Panc1 (cell line): ENCODE data around the gene SNCB. TPM values are rescaled to one million over a fixed set of nuclear protein-coding genes. Genes with fewer than 3 reads are reported as not detected.
A peak's percentile ranks its signal among the peaks of the same experiment; 100 is the strongest.

Experiments used
- ATAC-seq: fragments of 200-7000 bp; cut with Tn5 transposase; 2 replicates; pipeline ENCODE4 v1.9.1; 2020; ENCODE audit warnings: mild to moderate bottlenecking, moderate library complexity
- BruUV-seq: library from RNA; stranded (reverse); fragments of 400-500 nt; replicated peaks from 2 replicates; lab custom pipeline; 2021; lab: Mats Ljungman, UMichigan
- CTCF ChIA-PET: fragments of 300-600 bp; sonication (Branson Sonifier 250); formaldehyde crosslinking; loops from one replicate; lab custom pipeline; 2022; ENCODE audit warnings: antibody characterized with exemption; lab: Charles Lee
- POLR2A ChIA-PET: fragments of 300-600 bp; sonication (Branson Sonifier 250); formaldehyde crosslinking; loops from one replicate; lab custom pipeline; 2022; ENCODE audit warnings: antibody characterized with exemption; lab: Charles Lee
- DNase-seq: peaks from one replicate; pipeline ENCODE4 v3.0.0-alpha.2; 2010; ENCODE audit warnings: low read depth, low spot score
- H3K27ac ChIP-seq: 2 replicates; pipeline ENCODE4 v1.5.1; 2011; ENCODE audit warnings: mild to moderate bottlenecking, low read length, inconsistent platforms
- H3K27me3 ChIP-seq: fragments of 200-500 bp; sonication (Bioruptor generic); 2 replicates; pipeline ENCODE4 v1.6.0; 2014; ENCODE audit warnings: low read length, inconsistent platforms; ENCODE audit not compliant: control insufficient read depth, insufficient read depth
- H3K36me3 ChIP-seq: fragments of 200-500 bp; sonication (Bioruptor generic); 2 replicates; pipeline ENCODE4 v1.5.1; 2014; ENCODE audit warnings: inconsistent platforms, mild to moderate bottlenecking, low read length, moderate library complexity; ENCODE audit not compliant: control insufficient read depth, insufficient read depth
- H3K4me1 ChIP-seq: 2 replicates; pipeline ENCODE4 v1.5.1; 2011; ENCODE audit warnings: inconsistent platforms, mild to moderate bottlenecking, low read length, moderate library complexity; ENCODE audit not compliant: control insufficient read depth, insufficient read depth
- H3K4me3 ChIP-seq, 2 experiments: 2 replicates each; pipeline ENCODE4 v1.5.1; 2011 to 2012; ENCODE audit warnings: low read depth in 2 of 2, low read length in 2 of 2, mild to moderate bottlenecking in 2 of 2, inconsistent platforms in 1 of 2, moderate library complexity in 1 of 2
- H3K9me3 ChIP-seq: fragments of 200-500 bp; sonication (Bioruptor generic); 2 replicates; pipeline ENCODE4 v1.5.1; 2014; ENCODE audit warnings: low read depth, mild to moderate bottlenecking, inconsistent platforms, low read length, moderate library complexity; ENCODE audit not compliant: control insufficient read depth, insufficient read depth
- CTCF ChIP-seq: fragments of 450-650 bp; IDR thresholded peaks from 2 replicates; pipeline ENCODE4 v1.5.1; 2017; ENCODE audit warnings: mild to moderate bottlenecking
- POLR2AphosphoS5 ChIP-seq: IDR thresholded peaks from 2 replicates; pipeline ENCODE4 v1.6.1; 2012; ENCODE audit warnings: mild to moderate bottlenecking, low read depth, low read length, moderate library complexity
- SIN3A ChIP-seq: IDR thresholded peaks from 2 replicates; pipeline ENCODE4 v1.6.1; 2012; ENCODE audit warnings: low read depth, mild to moderate bottlenecking, low read length, moderate library complexity, borderline replicate concordance; ENCODE audit not compliant: insufficient read depth
- TCF7L2 ChIP-seq: IDR thresholded peaks from 2 replicates; pipeline ENCODE4 v1.6.1; 2011; ENCODE audit warnings: mild to moderate bottlenecking, low read depth, low read length, inconsistent platforms
- in situ Hi-C: cut with HindIII; loops from 2 replicates; pipeline ENCODE4 v1.10.0; 2016; ENCODE audit warnings: low sequenced_read_pairs, low pct_unique_long_range_greater_than_20kb
- intact Hi-C: fragments of 100-400 bp; cut with micrococcal nuclease; formaldehyde crosslinking; loops from one replicate; pipeline ENCODE4 v1.10.0; 2022; ENCODE audit not compliant: unreplicated experiment
- total RNA-seq: library from RNA; stranded (reverse); gene quantifications from one replicate; pipeline ENCODE4 v1.2.1, GENCODE V29; 2021; ENCODE audit not compliant: unreplicated experiment
- TF ChIP-seq, protein P1 (sequence below), 2 experiments: IDR thresholded peaks; 2 replicates each; pipeline ENCODE4 v1.6.1; 2011 to 2012; ENCODE audit warnings: low read depth in 2 of 2, control low read depth in 1 of 2, low read length in 1 of 2, mild to moderate bottlenecking in 1 of 2, moderate library complexity in 1 of 2; ENCODE audit not compliant: insufficient read depth in 1 of 2

The SNCB gene
- total RNA-seq, 1 experiment from 2014 or later: 0.77 TPM

GRCh38 chr5:176612855-176613254 is 17.5 kb downstream of the SNCB start:
- H3K36me3 ChIP-seq: no peaks in the 10 kb centered on the region
- H3K4me1 ChIP-seq: peaks cover 12% of the 10 kb centered on the region; the same call in 1 of the 2 replicates
- ChIA-PET POLR2A (no interaction called here), CTCF (no interaction called here)
- H3K4me3 ChIP-seq: no peak overlapping the region
- no peak overlapping the region for H3K27ac ChIP-seq
- ATAC-seq (no peak), DNase-seq (no peak)
- in situ Hi-C loops: no loop called here
- TF ChIP-seq, protein P1, sequence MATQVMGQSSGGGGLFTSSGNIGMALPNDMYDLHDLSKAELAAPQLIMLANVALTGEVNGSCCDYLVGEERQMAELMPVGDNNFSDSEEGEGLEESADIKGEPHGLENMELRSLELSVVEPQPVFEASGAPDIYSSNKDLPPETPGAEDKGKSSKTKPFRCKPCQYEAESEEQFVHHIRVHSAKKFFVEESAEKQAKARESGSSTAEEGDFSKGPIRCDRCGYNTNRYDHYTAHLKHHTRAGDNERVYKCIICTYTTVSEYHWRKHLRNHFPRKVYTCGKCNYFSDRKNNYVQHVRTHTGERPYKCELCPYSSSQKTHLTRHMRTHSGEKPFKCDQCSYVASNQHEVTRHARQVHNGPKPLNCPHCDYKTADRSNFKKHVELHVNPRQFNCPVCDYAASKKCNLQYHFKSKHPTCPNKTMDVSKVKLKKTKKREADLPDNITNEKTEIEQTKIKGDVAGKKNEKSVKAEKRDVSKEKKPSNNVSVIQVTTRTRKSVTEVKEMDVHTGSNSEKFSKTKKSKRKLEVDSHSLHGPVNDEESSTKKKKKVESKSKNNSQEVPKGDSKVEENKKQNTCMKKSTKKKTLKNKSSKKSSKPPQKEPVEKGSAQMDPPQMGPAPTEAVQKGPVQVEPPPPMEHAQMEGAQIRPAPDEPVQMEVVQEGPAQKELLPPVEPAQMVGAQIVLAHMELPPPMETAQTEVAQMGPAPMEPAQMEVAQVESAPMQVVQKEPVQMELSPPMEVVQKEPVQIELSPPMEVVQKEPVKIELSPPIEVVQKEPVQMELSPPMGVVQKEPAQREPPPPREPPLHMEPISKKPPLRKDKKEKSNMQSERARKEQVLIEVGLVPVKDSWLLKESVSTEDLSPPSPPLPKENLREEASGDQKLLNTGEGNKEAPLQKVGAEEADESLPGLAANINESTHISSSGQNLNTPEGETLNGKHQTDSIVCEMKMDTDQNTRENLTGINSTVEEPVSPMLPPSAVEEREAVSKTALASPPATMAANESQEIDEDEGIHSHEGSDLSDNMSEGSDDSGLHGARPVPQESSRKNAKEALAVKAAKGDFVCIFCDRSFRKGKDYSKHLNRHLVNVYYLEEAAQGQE (IDR thresholded peaks at IDR 0.05; ENCODE audit: insufficient read depth in 1 of 2, low read depth in 2 of 2, low read length in 1 of 2): peak in 1 of 2 experiments; percentile 10; a peak in 1 of 4 replicates
- TF ChIP-seq POLR2AphosphoS5: no peak
- intact Hi-C loops: no loop called here
- no peaks in the 10 kb centered on the region for H3K27me3 ChIP-seq
- H3K9me3 ChIP-seq: no peaks in the 10 kb centered on the region
- no TSS peak for BruUV-seq

GRCh38 chr5:176612008-176612407 is 18.3 kb downstream of the SNCB start:
- no peak overlapping the region for H3K4me3 ChIP-seq
- in situ Hi-C loops: no loop called here
- TF ChIP-seq TCF7L2 (no peak), SIN3A (no peak), CTCF (no peak), POLR2AphosphoS5 (no peak)
- TF ChIP-seq, protein P1 (IDR thresholded peaks at IDR 0.05; ENCODE audit: insufficient read depth in 1 of 2, low read depth in 2 of 2, low read length in 1 of 2): no peak
- no peak for DNase-seq
- no peaks in the 10 kb centered on the region for H3K9me3 ChIP-seq
- no TSS peak for BruUV-seq
- no peaks in the 10 kb centered on the region for H3K36me3 ChIP-seq
- POLR2A ChIA-PET: no interaction called here
- intact Hi-C loops: no loop called here
- ATAC-seq: no peak
- CTCF ChIA-PET: no interaction called here
- H3K27ac ChIP-seq: no peak overlapping the region
- H3K4me1 ChIP-seq: peaks cover 12% of the 10 kb centered on the region; the same call in 1 of the 2 replicates
- H3K27me3 ChIP-seq: no peaks in the 10 kb centered on the region
